C4-2B (cell line): ENCODE measurements around the gene SEC16A.

Source experiments
- ZFX ChIP-seq: fragments of 450-650 bp; IDR thresholded peaks from 2 replicates; pipeline ENCODE4 v1.6.1; 2017
- TF ChIP-seq, protein P1 (sequence below): fragments of 450-650 bp; conservative IDR thresholded peaks from 2 replicates; pipeline ENCODE4 v1.5.1; 2017; ENCODE audit warnings: mild to moderate bottlenecking

DNA sequence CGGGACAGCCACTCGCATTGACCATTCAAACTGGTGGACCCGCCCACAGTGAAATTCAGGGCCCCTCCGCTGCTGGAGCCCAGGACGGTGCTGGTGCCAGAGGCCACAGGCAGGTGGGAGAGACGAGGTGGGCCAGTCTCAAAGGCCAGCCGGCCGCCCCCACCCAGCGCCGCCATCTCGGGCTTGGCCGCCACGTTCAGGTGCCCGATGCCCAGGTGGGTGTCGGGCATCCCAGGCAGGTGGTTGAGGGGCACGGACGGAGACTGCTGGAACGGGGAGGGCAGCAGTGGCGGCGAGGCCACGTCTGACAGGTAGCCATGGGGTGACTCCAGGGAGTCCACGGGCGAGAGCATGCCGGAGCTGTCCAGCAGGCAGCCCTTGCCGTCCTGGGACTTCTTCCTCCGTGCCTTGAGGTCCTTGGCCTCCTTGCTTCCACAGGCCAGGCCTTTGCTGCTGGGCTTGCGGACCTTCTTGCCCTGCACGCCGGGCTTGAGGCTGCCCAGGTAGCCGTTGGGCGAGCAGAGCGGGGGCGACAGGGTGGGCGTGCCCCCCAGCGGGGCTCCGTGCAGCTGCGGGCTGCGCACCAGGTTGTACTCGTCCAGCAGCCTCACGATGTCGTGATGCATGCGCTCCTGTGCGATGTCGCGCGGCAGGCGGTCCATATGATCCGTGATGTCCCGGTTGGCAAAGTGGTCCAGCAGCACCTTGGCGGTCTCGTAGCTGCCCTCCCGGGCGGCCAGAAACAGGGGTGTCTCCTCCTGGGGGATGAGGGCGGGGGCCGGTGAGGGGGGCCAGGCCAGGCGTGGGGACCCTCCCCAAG is 14.2 kb upstream of the SEC16A start:
- TF ChIP-seq, protein P1, sequence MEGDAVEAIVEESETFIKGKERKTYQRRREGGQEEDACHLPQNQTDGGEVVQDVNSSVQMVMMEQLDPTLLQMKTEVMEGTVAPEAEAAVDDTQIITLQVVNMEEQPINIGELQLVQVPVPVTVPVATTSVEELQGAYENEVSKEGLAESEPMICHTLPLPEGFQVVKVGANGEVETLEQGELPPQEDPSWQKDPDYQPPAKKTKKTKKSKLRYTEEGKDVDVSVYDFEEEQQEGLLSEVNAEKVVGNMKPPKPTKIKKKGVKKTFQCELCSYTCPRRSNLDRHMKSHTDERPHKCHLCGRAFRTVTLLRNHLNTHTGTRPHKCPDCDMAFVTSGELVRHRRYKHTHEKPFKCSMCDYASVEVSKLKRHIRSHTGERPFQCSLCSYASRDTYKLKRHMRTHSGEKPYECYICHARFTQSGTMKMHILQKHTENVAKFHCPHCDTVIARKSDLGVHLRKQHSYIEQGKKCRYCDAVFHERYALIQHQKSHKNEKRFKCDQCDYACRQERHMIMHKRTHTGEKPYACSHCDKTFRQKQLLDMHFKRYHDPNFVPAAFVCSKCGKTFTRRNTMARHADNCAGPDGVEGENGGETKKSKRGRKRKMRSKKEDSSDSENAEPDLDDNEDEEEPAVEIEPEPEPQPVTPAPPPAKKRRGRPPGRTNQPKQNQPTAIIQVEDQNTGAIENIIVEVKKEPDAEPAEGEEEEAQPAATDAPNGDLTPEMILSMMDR, result no peak
- no peak for TF ChIP-seq ZFX
